ENCODE results near the gene SYNDIG1. TPM values are rescaled to one million over a fixed set of nuclear protein-coding genes. Genes with fewer than 3 reads are reported as not detected.

The SYNDIG1 gene
- total RNA-seq, 6 experiments from 2014 or later, result not detected

- Histone ChIP-seq H3K36me3 (no peaks in the 10 kb centered on the region), H3K27ac (no peak overlapping the region), H3K9me3 (no peaks in the 10 kb centered on the region), H3K4me1 (no peaks in the 10 kb centered on the region), H3K4me3 (no peak overlapping the region), H3K27me3 (no peaks in the 10 kb centered on the region)
- 71% methylated on average over 6 of the region's 14 CpGs for WGBS (ENCODE audit: insufficient coverage, low coverage, low lambda C conversion rate, missing lambda C conversion rate)
- ATAC-seq (no peak), DNase-seq (no peak)
- intact Hi-C loops (cut with DNase I), result no loop called here
- TF ChIP-seq POLR2A (IDR thresholded peaks at IDR 0.05), result no peak
- TF ChIP-seq, protein P1, sequence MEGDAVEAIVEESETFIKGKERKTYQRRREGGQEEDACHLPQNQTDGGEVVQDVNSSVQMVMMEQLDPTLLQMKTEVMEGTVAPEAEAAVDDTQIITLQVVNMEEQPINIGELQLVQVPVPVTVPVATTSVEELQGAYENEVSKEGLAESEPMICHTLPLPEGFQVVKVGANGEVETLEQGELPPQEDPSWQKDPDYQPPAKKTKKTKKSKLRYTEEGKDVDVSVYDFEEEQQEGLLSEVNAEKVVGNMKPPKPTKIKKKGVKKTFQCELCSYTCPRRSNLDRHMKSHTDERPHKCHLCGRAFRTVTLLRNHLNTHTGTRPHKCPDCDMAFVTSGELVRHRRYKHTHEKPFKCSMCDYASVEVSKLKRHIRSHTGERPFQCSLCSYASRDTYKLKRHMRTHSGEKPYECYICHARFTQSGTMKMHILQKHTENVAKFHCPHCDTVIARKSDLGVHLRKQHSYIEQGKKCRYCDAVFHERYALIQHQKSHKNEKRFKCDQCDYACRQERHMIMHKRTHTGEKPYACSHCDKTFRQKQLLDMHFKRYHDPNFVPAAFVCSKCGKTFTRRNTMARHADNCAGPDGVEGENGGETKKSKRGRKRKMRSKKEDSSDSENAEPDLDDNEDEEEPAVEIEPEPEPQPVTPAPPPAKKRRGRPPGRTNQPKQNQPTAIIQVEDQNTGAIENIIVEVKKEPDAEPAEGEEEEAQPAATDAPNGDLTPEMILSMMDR (IDR thresholded peaks at IDR 0.05), result no peak
Measured at GRCh38 chr20:24422091-24422760, 47.2 kb upstream of the SYNDIG1 start.

GRCh38 chr20:24423390-24424313 lies 45.8 kb upstream of the SYNDIG1 start:
- Histone ChIP-seq H3K4me3 (no peak overlapping the region), H3K36me3 (no peaks in the 10 kb centered on the region), H3K4me1 (no peaks in the 10 kb centered on the region), H3K27ac (no peak overlapping the region), H3K9me3 (no peaks in the 10 kb centered on the region), H3K27me3 (no peaks in the 10 kb centered on the region)
- no peak for DNase-seq
- intact Hi-C loops (cut with DNase I), result no loop called here
- no peak for ATAC-seq
- 35% methylated on average over 6 of the region's 11 CpGs for WGBS (ENCODE audit: insufficient coverage, low coverage, low lambda C conversion rate, missing lambda C conversion rate)
- no peak for TF ChIP-seq POLR2A (IDR thresholded peaks at IDR 0.05)
- TF ChIP-seq, protein P1 (IDR thresholded peaks at IDR 0.05), result no peak

DNA sequence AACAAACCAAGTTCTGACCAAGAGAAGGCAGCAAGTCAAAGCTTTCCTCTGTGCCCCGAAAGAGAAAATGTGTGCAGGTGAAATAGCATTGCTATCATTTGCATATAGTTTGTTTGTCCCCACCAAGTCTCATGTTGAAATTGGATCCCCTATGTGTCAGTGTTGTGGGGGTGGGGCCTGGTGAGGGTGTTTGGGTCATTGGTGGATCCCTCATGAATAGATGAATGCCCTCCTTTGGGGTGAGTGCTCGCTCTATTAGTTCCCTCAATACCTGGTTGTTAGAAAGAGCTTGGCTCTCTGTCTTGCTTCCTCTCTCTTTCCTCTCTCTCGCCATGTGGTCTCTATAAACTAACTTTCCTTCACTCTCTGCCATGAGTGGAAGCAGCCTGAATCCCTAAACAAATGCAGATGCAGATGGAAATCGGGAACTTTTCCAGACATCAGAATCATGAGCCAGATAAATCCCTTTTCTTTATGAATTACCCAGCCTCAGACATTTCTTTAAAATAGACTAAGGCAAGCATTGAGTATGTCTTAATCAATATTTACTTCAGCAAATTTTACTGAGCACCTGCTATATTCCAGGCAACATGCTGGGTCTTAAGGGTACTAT lies 43.8 kb upstream of the SYNDIG1 start:
- no peaks in the 10 kb centered on the region for H3K4me1 ChIP-seq
- H3K27me3 ChIP-seq, result no peaks in the 10 kb centered on the region
- H3K9me3 ChIP-seq, result no peaks in the 10 kb centered on the region
- intact Hi-C loops (cut with DNase I), result no loop called here
- no peak for ATAC-seq
- WGBS (ENCODE audit: insufficient coverage, low coverage, low lambda C conversion rate, missing lambda C conversion rate), result 56% methylated on average over 4 of the region's 4 CpGs
- no peak for DNase-seq
- H3K27ac ChIP-seq, result no peak overlapping the region
- TF ChIP-seq POLR2A (IDR thresholded peaks at IDR 0.05), result no peak
- TF ChIP-seq, protein P1 (IDR thresholded peaks at IDR 0.05), result no peak
- H3K36me3 ChIP-seq, result no peaks in the 10 kb centered on the region
- no peak overlapping the region for H3K4me3 ChIP-seq

- no peaks in the 10 kb centered on the region for H3K9me3 ChIP-seq
- H3K36me3 ChIP-seq, result no peaks in the 10 kb centered on the region
- no peak for DNase-seq
- no peaks in the 10 kb centered on the region for H3K4me1 ChIP-seq
- WGBS (ENCODE audit: insufficient coverage, low coverage, low lambda C conversion rate, missing lambda C conversion rate), result 56% methylated on average over 6 of the region's 6 CpGs
- H3K27ac ChIP-seq, result no peak overlapping the region
- H3K4me3 ChIP-seq, result no peak overlapping the region
- ATAC-seq, result no peak
- no peak for TF ChIP-seq POLR2A (IDR thresholded peaks at IDR 0.05)
- TF ChIP-seq, protein P1 (IDR thresholded peaks at IDR 0.05), result no peak
- intact Hi-C loops (cut with DNase I), result no loop called here
- no peaks in the 10 kb centered on the region for H3K27me3 ChIP-seq
Measured at GRCh38 chr20:24431279-24432045, 38.0 kb upstream of the SYNDIG1 start.
